ENCODE data around the gene RBMX. TPM values are rescaled to one million over a fixed set of nuclear protein-coding genes. Genes with fewer than 3 reads are reported as not detected.

Gene RBMX
- total and polyA plus RNA-seq, 2 of the 4 experiments (the other 2 are of a cell fraction), result 151 to 337 TPM

DNA sequence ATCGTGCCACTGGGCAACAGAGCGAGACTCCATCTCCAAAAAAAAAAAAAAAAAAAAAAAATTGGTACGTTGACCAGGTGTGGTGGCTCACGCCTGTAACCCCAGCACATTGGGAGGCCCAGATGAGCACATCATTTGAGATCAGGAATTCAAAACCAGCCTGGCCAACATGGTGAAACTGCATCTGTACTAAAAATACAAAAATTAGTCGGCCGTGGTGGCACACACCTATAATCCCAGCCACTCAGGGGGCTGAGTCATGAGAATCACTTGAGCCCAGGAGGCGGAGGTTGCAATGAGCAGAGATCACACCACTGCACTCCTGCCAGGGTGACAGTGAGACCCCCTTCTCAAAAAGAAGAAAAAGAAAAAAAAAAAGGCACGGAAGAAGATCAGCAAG, 24.5 kb downstream of the RBMX start:
- Histone ChIP-seq H2BK120ac (ENCODE audit: low read depth, low read length) (no peak overlapping the region), H2BK15ac (ENCODE audit: low read depth, low read length) (no peak overlapping the region), H3K18ac (ENCODE audit: low read depth, low read length) (no peak overlapping the region), H3K9me3 (ENCODE audit: control insufficient read depth, insufficient read depth, low read length) (no peaks in the 10 kb centered on the region), H3K79me1 (ENCODE audit: low read depth in 1 of 2, low read length in 2 of 2) (no peaks in the 10 kb centered on the region), H3K4me1 (ENCODE audit: control insufficient read depth, insufficient read depth, low read length) (no peaks in the 10 kb centered on the region), H2BK20ac (ENCODE audit: low read depth, low read length) (no peak overlapping the region), H4K91ac (ENCODE audit: insufficient read depth, low read depth, low read length) (no peak overlapping the region), H4K20me1 (ENCODE audit: insufficient read depth, low read length) (no peaks in the 10 kb centered on the region), H3K4ac (ENCODE audit: low read depth, low read length) (no peak overlapping the region), H3K23ac (ENCODE audit: low read depth, low read length) (no peak overlapping the region), H3K14ac (replicated peaks; ENCODE audit: low read depth, low read length) (no peak overlapping the region), H2AK5ac (ENCODE audit: low read depth, low read length) (no peak overlapping the region), H4K5ac (ENCODE audit: low read depth, low read length) (no peak overlapping the region), H3K4me2 (ENCODE audit: low read depth, low read length) (no peak overlapping the region), H3K9ac (ENCODE audit: low read depth, low read length) (no peak overlapping the region), H3K27ac (ENCODE audit: insufficient read depth, low read length) (no peak overlapping the region), H2AK9ac (replicated peaks; ENCODE audit: low read depth, low read length, poor library complexity) (no peak overlapping the region), H3K27me3 (ENCODE audit: control insufficient read depth, insufficient read depth, low read length) (no peaks in the 10 kb centered on the region), H2BK5ac (ENCODE audit: low read depth, low read length, poor library complexity, severe bottlenecking) (no peak overlapping the region), H3K9me1 (ENCODE audit: insufficient read depth, low read length) (no peaks in the 10 kb centered on the region), H4K8ac (ENCODE audit: low read depth in 2 of 2, low read length in 2 of 2) (no peak overlapping the region), H3K56ac (ENCODE audit: extremely low read depth, insufficient read depth, low read length) (no peak overlapping the region), H3K4me3 (ENCODE audit: insufficient read depth, low read depth, low read length) (no peak overlapping the region), H3K36me3 (ENCODE audit: control insufficient read depth, insufficient read depth, low read length) (peaks cover 13% of the 10 kb centered on the region; the same call in 1 of the 2 replicates), H2AFZ (replicated peaks; ENCODE audit: low read length, poor library complexity) (no peak overlapping the region)
- no peak for ATAC-seq (ENCODE audit: low read depth)
- WGBS, 2 experiments (ENCODE audit: extremely low coverage in 2 of 2, insufficient read length in 1 of 2), result no CpG with 5 or more reads among the region's 8 CpGs
- BruUV-seq (replicated peaks), result no TSS peak
- TF ChIP-seq, protein P1, sequence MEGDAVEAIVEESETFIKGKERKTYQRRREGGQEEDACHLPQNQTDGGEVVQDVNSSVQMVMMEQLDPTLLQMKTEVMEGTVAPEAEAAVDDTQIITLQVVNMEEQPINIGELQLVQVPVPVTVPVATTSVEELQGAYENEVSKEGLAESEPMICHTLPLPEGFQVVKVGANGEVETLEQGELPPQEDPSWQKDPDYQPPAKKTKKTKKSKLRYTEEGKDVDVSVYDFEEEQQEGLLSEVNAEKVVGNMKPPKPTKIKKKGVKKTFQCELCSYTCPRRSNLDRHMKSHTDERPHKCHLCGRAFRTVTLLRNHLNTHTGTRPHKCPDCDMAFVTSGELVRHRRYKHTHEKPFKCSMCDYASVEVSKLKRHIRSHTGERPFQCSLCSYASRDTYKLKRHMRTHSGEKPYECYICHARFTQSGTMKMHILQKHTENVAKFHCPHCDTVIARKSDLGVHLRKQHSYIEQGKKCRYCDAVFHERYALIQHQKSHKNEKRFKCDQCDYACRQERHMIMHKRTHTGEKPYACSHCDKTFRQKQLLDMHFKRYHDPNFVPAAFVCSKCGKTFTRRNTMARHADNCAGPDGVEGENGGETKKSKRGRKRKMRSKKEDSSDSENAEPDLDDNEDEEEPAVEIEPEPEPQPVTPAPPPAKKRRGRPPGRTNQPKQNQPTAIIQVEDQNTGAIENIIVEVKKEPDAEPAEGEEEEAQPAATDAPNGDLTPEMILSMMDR (conservative IDR thresholded peaks at IDR 0.05; ENCODE audit: low read depth, low read length), result no peak
- TF ChIP-seq ELK1 (IDR thresholded peaks at IDR 0.05; ENCODE audit: borderline replicate concordance, low read depth, low read length) (no peak), CHD1 (IDR thresholded peaks at IDR 0.05; ENCODE audit: low read depth, low read length) (no peak), RCOR1 (IDR thresholded peaks at IDR 0.05; ENCODE audit: insufficient replicate concordance, low read length) (no peak)
- ChIA-PET CTCF (no interaction called here), POLR2A (ENCODE audit: unreplicated experiment) (no interaction called here)
- in situ Hi-C loops (cut with MboI; ENCODE audit: low sequenced_read_pairs) (no loop called here), intact Hi-C loops (cut with micrococcal nuclease) (no loop called here), dilution Hi-C loops (cut with HindIII; ENCODE audit: low sequenced_read_pairs, unreplicated experiment) (no loop called here)
- DNase-seq, result no peak
